ENCODE data around the gene IL19. TPM values are rescaled to one million over a fixed set of nuclear protein-coding genes. Genes with fewer than 3 reads are reported as not detected.

The IL19 gene
- polyA plus RNA-seq, 1 of the 3 experiments (the other 2 are of a cell fraction) = not detected

GRCh38 chr1:206887701-206888100 lies 117.1 kb downstream of the IL19 start:
- CTCF ChIA-PET = no interaction called here

More at GRCh38 chr1:206887701-206888100, 117.1 kb downstream of the IL19 start:
- Histone ChIP-seq H3K9ac (no peak overlapping the region), H3K4me1 (ENCODE audit: control insufficient read depth in 1 of 2, insufficient read depth in 2 of 2, low read depth in 1 of 2, low read length in 1 of 2) (no peaks in the 10 kb centered on the region), H3K27me3 (ENCODE audit: insufficient read depth) (peaks cover 5% of the 10 kb centered on the region; the same call in 1 of the 2 replicates), H3K4me3 (ENCODE audit: low read depth in 2 of 2, low read length in 1 of 2) (no peak overlapping the region), H3K9me2 (no peaks in the 10 kb centered on the region), H3K9me3 (no peaks in the 10 kb centered on the region), H3K36me3 (replicated peaks in 1 of 2; ENCODE audit: control insufficient read depth in 1 of 2, insufficient read depth in 2 of 2, low read length in 1 of 2) (no peaks in the 10 kb centered on the region), H3K79me2 (ENCODE audit: insufficient read depth) (no peaks in the 10 kb centered on the region), H3K4me2 (no peak overlapping the region), H2AFZ (ENCODE audit: low read depth) (no peak overlapping the region), H3K27ac (ENCODE audit: low read depth in 2 of 2, low read length in 1 of 2) (no peak overlapping the region), H4K20me1 (ENCODE audit: insufficient read depth) (no peaks in the 10 kb centered on the region), H3F3A (replicated peaks; ENCODE audit: insufficient read depth) (no peaks in the 10 kb centered on the region)
- DNase-seq = no peak
- 63% methylated on average over 4 of the region's 4 CpGs for WGBS (ENCODE audit: low lambda C conversion rate)
- POLR2A ChIA-PET = interaction anchor here (0.7 kb wide), 1 partner anchor 192 kb away, joined by 3 read pairs; no protein-coding TSS in a partner anchor
- TF ChIP-seq PBX3 (IDR thresholded peaks at IDR 0.05) (no peak), NRF1 (IDR thresholded peaks at IDR 0.05; ENCODE audit: low read depth, low read length) (no peak), MXI1 (IDR thresholded peaks at IDR 0.05; ENCODE audit: low read depth, low read length) (no peak), JUND (IDR thresholded peaks at IDR 0.05) (no peak), CHD2 (IDR thresholded peaks at IDR 0.05; ENCODE audit: low read length, partially characterized antibody) (no peak), EZH2phosphoT487 (IDR thresholded peaks at IDR 0.05; ENCODE audit: borderline replicate concordance, low read depth) (no peak), MAX (IDR thresholded peaks at IDR 0.05; ENCODE audit: low read depth) (no peak), GATA2 (CRISPR knock-in tag; IDR thresholded peaks at IDR 0.05) (no peak), RCOR1 (IDR thresholded peaks at IDR 0.05; ENCODE audit: low read length) (no peak), ZBTB33 (IDR thresholded peaks at IDR 0.05; ENCODE audit: borderline replicate concordance, low read depth) (no peak), EP300 (IDR thresholded peaks at IDR 0.05; ENCODE audit: borderline replicate concordance in 1 of 2, low read depth in 1 of 2, low read length in 1 of 2) (no peak), RXRA (IDR thresholded peaks at IDR 0.05; ENCODE audit: borderline replicate concordance, low read depth) (no peak), TCF12 (IDR thresholded peaks at IDR 0.05) (no peak), GABPA (IDR thresholded peaks at IDR 0.05; ENCODE audit: low read depth) (no peak), RAD21 (IDR thresholded peaks at IDR 0.05; ENCODE audit: low read length) (no peak), FOXJ3 (CRISPR knock-in tag; IDR thresholded peaks at IDR 0.05) (no peak)
- TF ChIP-seq, protein P1, sequence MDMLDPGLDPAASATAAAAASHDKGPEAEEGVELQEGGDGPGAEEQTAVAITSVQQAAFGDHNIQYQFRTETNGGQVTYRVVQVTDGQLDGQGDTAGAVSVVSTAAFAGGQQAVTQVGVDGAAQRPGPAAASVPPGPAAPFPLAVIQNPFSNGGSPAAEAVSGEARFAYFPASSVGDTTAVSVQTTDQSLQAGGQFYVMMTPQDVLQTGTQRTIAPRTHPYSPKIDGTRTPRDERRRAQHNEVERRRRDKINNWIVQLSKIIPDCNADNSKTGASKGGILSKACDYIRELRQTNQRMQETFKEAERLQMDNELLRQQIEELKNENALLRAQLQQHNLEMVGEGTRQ (IDR thresholded peaks at IDR 0.05; ENCODE audit: borderline replicate concordance, low read depth, low read length) = no peak
- TF ChIP-seq, protein P2, sequence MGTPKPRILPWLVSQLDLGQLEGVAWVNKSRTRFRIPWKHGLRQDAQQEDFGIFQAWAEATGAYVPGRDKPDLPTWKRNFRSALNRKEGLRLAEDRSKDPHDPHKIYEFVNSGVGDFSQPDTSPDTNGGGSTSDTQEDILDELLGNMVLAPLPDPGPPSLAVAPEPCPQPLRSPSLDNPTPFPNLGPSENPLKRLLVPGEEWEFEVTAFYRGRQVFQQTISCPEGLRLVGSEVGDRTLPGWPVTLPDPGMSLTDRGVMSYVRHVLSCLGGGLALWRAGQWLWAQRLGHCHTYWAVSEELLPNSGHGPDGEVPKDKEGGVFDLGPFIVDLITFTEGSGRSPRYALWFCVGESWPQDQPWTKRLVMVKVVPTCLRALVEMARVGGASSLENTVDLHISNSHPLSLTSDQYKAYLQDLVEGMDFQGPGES (IDR thresholded peaks at IDR 0.05; ENCODE audit: low read depth, low read length) = no peak
- TF ChIP-seq, protein P3, sequence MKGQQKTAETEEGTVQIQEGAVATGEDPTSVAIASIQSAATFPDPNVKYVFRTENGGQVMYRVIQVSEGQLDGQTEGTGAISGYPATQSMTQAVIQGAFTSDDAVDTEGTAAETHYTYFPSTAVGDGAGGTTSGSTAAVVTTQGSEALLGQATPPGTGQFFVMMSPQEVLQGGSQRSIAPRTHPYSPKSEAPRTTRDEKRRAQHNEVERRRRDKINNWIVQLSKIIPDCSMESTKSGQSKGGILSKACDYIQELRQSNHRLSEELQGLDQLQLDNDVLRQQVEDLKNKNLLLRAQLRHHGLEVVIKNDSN (IDR thresholded peaks at IDR 0.05; ENCODE audit: borderline replicate concordance, low read depth) = no peak
